Calu3 (cell line): Measurements from ENCODE around the gene HIPK3. TPM values are rescaled to one million over a fixed set of nuclear protein-coding genes. Genes with fewer than 3 reads are reported as not detected.
A peak's percentile ranks its signal among the peaks of the same experiment; 100 is the strongest.

ENCODE experiments used
- BruUV-seq: library from RNA; stranded (reverse); fragments of 400-500 nt; replicated peaks from 2 replicates; lab custom pipeline; 2021; lab: Mats Ljungman, UMichigan
- CTCF ChIA-PET: fragments of 300-600 bp; sonication (Branson Sonifier 250); formaldehyde crosslinking; loops from one replicate; lab custom pipeline; 2022; ENCODE audit warnings: antibody characterized with exemption; lab: Charles Lee
- DNase-seq: peaks from one replicate; pipeline ENCODE4 v3.0.0; 2022
- H3K27ac Mint-ChIP-seq: one replicate; pipeline ENCODE4 v1.8.0; 2022; ENCODE audit warnings: mixed read lengths; ENCODE audit not compliant: unreplicated experiment
- H3K27me3 Mint-ChIP-seq: one replicate; pipeline ENCODE4 v1.8.0; 2022; ENCODE audit warnings: mixed read lengths; ENCODE audit not compliant: unreplicated experiment
- H3K36me3 Mint-ChIP-seq: one replicate; pipeline ENCODE4 v1.8.0; 2022; ENCODE audit warnings: mild to moderate bottlenecking, moderate library complexity, mixed read lengths; ENCODE audit not compliant: insufficient read depth, unreplicated experiment
- H3K4me1 Mint-ChIP-seq: one replicate; pipeline ENCODE4 v1.8.0; 2022; ENCODE audit warnings: mild to moderate bottlenecking, low read depth, mixed read lengths; ENCODE audit not compliant: unreplicated experiment
- H3K4me3 Mint-ChIP-seq: one replicate; pipeline ENCODE4 v1.8.0; 2022; ENCODE audit warnings: mild to moderate bottlenecking, low read depth, moderate library complexity, mixed read lengths; ENCODE audit not compliant: unreplicated experiment
- H3K9me3 Mint-ChIP-seq: one replicate; pipeline ENCODE4 v1.8.0; 2022; ENCODE audit warnings: low read depth, mixed read lengths; ENCODE audit not compliant: unreplicated experiment
- intact Hi-C: fragments of 100-400 bp; cut with micrococcal nuclease; formaldehyde crosslinking; loops from one replicate; pipeline ENCODE4 v1.10.0; 2022; ENCODE audit not compliant: unreplicated experiment
- total RNA-seq: library from RNA; stranded (reverse); gene quantifications from 2 replicates; pipeline ENCODE4 v1.2.3, GENCODE V29; 2022
- TF ChIP-seq, protein P1 (sequence below): fragments of 200-600 bp; IDR thresholded peaks from one replicate; pipeline ENCODE4 v1.8.0; 2022; ENCODE audit warnings: antibody characterized with exemption; ENCODE audit not compliant: unreplicated experiment

Gene HIPK3
- total RNA-seq, 1 experiment from 2014 or later: 53.6 TPM

DNA sequence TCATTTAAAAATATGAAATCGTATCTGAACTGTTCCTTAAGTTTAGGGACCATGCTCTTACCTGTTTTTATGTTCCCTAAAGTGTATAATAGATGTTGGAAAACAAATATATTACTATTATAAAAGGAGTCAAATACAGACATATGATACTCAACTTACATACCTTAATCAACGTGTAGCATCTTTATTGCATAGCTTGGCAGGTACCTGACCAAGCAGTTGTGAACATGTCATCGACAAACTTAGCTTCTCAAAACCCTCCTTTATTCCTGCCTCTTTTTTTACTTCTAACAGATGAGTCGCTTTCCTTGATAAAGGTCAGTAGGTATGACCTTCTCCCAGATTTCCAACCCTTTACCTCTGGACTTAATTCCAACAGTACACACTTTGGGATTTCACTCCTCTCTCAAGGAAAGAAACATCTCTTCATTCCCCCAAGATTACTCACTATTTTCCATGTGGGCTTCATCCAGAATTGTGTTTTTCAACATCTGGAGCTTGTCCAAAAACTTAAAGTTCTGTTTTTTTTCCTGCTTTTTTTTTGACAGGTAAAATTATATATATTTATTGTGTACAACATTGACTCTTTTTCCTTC is 11.9 kb downstream of the HIPK3 start:
- Mint-ChIP-seq H3K36me3 (no peaks in the 10 kb centered on the region), H3K27me3 (no peaks in the 10 kb centered on the region), H3K9me3 (no peaks in the 10 kb centered on the region), H3K4me1 (peaks cover 20% of the 10 kb centered on the region), H3K27ac (peak overlapping the region; percentile 1), H3K4me3 (no peak overlapping the region)
- BruUV-seq: no TSS peak
- intact Hi-C loops: no loop called here
- CTCF ChIA-PET: no interaction called here
- DNase-seq: no peak
- TF ChIP-seq, protein P1, sequence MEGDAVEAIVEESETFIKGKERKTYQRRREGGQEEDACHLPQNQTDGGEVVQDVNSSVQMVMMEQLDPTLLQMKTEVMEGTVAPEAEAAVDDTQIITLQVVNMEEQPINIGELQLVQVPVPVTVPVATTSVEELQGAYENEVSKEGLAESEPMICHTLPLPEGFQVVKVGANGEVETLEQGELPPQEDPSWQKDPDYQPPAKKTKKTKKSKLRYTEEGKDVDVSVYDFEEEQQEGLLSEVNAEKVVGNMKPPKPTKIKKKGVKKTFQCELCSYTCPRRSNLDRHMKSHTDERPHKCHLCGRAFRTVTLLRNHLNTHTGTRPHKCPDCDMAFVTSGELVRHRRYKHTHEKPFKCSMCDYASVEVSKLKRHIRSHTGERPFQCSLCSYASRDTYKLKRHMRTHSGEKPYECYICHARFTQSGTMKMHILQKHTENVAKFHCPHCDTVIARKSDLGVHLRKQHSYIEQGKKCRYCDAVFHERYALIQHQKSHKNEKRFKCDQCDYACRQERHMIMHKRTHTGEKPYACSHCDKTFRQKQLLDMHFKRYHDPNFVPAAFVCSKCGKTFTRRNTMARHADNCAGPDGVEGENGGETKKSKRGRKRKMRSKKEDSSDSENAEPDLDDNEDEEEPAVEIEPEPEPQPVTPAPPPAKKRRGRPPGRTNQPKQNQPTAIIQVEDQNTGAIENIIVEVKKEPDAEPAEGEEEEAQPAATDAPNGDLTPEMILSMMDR: no peak

DNA sequence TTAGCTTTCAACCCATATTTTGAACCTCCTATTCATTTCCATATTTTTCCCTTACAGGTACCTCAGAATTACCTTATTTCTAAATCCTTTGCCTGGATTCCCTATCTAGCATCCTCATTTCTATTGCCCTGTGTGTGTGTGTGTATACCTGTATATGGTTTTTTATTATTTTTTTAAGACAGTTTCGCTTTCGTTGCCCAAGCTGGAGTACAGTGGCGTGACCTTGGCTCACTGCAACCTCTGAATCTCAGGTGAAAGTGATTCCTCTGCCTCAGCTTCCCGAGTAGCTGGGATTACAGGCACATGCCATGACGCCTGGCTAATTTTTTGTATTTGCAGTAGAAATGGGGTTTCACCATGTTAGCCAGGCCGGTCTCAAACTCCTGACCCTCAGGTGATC is 12.6 kb downstream of the HIPK3 start:
- Mint-ChIP-seq H3K27ac (peak overlapping the region; percentile 1), H3K36me3 (no peaks in the 10 kb centered on the region), H3K4me3 (no peak overlapping the region), H3K27me3 (no peaks in the 10 kb centered on the region), H3K9me3 (no peaks in the 10 kb centered on the region), H3K4me1 (peaks cover 22% of the 10 kb centered on the region)
- TF ChIP-seq, protein P1: no peak
- intact Hi-C loops: no loop called here
- no peak for DNase-seq
- no TSS peak for BruUV-seq
- CTCF ChIA-PET: no interaction called here

GRCh38 chr11:33271059-33271458 is 13.9 kb downstream of the HIPK3 start:
- TF ChIP-seq, protein P1: no peak
- intact Hi-C loops: no loop called here
- H3K27ac Mint-ChIP-seq: no peak overlapping the region
- no peaks in the 10 kb centered on the region for H3K9me3 Mint-ChIP-seq
- no peak overlapping the region for H3K4me3 Mint-ChIP-seq
- BruUV-seq: no TSS peak
- no peaks in the 10 kb centered on the region for H3K36me3 Mint-ChIP-seq
- no peak for DNase-seq
- peaks cover 27% of the 10 kb centered on the region for H3K4me1 Mint-ChIP-seq
- H3K27me3 Mint-ChIP-seq: no peaks in the 10 kb centered on the region
- CTCF ChIA-PET: interaction anchor here (0.6 to 0.7 kb wide), 2 partner anchors 12 to 134 kb away, joined by 4 read pairs; no protein-coding TSS in a partner anchor

DNA sequence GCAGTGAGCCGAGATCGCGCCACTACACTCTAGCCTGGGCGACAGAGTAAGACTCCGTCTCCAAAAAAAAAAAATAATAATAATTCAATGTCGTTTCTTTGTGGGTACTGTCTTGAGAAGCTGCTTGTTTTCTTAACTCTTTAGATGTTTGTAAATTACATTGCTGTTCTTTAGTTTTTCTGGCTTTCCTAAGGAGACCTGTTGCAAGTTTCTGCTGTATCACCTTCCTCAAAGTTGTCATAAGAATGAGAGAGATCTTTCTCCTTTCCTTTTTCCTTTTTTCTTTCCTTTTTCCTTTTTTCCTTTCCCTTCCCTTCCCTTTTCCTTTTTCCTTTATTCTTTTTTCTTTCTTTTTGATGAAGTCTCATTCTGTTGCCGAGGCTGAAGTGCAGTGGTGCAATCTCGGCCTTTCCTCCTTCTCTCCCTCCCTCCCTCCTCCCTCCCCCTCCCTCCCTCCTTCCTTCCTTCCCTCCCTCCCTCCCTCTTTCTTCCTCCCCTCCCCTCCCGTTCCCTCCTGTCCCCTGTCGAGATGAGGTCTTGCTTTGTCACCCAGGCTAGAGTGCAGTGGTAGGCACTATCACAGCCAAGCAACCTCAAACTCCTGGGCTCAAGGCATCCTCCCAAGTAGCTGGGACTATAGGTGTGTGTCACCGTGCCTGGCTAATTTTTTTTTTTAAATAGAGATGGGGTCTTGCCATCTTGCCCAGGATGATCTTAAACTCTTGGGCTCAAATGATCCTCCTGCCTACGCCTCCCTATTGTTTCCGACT is 15.3 kb downstream of the HIPK3 start:
- CTCF ChIA-PET: interaction anchor here (0.7 to 1.7 kb wide), 3 partner anchors 12 to 81 kb away, joined by 4 to 5 read pairs (median 4); no protein-coding TSS in a partner anchor
- no peaks in the 10 kb centered on the region for H3K9me3 Mint-ChIP-seq
- no peak for DNase-seq
- no peaks in the 10 kb centered on the region for H3K27me3 Mint-ChIP-seq
- H3K4me1 Mint-ChIP-seq: peaks cover 36% of the 10 kb centered on the region
- peak overlapping the region; percentile 31 for H3K4me3 Mint-ChIP-seq
- H3K36me3 Mint-ChIP-seq: no peaks in the 10 kb centered on the region
- H3K27ac Mint-ChIP-seq: peak overlapping the region; percentile 62
- intact Hi-C loops: no loop called here
- no TSS peak for BruUV-seq
- TF ChIP-seq, protein P1: no peak
